ENCODE data around the gene CXCL12.

Gene CXCL12

DNA sequence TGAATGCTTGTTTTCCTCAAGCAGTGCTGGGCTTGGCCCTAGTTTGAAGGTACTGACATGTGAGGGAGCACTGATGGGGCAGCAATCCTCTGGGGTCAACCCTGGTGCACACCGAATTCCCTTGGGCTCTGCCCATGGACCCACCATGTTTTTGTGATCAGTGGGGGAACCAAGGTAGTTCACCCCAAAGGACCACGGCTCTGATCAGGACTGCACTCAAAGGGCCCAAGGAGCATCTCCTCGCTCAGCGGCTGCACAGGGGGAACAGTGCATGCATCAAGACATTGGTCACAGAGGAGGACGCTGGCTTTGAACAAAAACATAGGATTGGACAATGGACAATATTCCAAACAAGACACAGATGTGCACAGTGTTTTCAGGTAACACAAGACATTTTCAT lies 12.7 kb downstream of the CXCL12 start:
- peaks cover 7% of the 10 kb centered on the region for H3K4me1 ChIP-seq (ENCODE audit: low read length)
- no peak for TF ChIP-seq EZH2phosphoT487 (IDR thresholded peaks at IDR 0.05; ENCODE audit: low read depth)
- TF ChIP-seq, protein P1, sequence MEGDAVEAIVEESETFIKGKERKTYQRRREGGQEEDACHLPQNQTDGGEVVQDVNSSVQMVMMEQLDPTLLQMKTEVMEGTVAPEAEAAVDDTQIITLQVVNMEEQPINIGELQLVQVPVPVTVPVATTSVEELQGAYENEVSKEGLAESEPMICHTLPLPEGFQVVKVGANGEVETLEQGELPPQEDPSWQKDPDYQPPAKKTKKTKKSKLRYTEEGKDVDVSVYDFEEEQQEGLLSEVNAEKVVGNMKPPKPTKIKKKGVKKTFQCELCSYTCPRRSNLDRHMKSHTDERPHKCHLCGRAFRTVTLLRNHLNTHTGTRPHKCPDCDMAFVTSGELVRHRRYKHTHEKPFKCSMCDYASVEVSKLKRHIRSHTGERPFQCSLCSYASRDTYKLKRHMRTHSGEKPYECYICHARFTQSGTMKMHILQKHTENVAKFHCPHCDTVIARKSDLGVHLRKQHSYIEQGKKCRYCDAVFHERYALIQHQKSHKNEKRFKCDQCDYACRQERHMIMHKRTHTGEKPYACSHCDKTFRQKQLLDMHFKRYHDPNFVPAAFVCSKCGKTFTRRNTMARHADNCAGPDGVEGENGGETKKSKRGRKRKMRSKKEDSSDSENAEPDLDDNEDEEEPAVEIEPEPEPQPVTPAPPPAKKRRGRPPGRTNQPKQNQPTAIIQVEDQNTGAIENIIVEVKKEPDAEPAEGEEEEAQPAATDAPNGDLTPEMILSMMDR (IDR thresholded peaks at IDR 0.05; ENCODE audit: low read depth, low read length): no peak
- H3K9me3 ChIP-seq (ENCODE audit: insufficient read depth, low read length): no peaks in the 10 kb centered on the region
- H3K36me3 ChIP-seq (replicated peaks; ENCODE audit: low read depth, low read length): no peaks in the 10 kb centered on the region
- H2AFZ ChIP-seq (ENCODE audit: low read depth, low read length): no peak overlapping the region
- no peak overlapping the region for H3K27ac ChIP-seq (ENCODE audit: low read length)
- H3K79me2 ChIP-seq (ENCODE audit: low read length): no peaks in the 10 kb centered on the region
- H3K27me3 ChIP-seq (ENCODE audit: low read depth, low read length): no peaks in the 10 kb centered on the region
- H3K9ac ChIP-seq (ENCODE audit: low read length): no peak overlapping the region
- no peak overlapping the region for H3K4me2 ChIP-seq (ENCODE audit: low read length)
- no peaks in the 10 kb centered on the region for H4K20me1 ChIP-seq (ENCODE audit: insufficient read depth, low read length)
- H3K4me3 ChIP-seq (ENCODE audit: low read length): no peak overlapping the region

DNA sequence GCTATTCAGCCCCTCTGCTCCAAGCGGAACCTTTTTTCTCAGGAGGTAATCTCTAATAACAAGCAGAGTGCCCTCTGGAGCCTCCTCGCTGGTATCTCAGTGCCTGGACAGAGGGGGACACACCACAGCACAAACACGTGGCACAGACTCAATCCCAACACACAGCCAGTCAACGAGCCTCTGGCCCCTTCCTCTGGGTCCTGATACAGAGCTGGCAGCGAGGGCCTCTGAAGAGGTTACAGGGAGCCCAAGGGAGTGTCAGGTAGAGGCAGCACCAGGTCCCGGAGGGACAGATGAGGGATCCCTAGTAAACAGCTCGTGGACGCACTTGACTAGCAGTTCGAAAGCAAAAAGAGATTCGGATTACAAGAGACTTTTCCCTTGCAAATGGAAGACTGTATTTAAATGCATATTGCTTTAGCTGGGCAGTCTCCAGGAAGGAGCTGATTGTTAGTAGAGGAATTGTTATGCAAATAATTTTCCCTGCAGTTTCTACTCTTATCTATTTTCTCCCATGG lies 14.1 kb downstream of the CXCL12 start:
- TF ChIP-seq, protein P1 (IDR thresholded peaks at IDR 0.05; ENCODE audit: low read depth, low read length): peak; percentile 11; the same call in 1 of the 2 replicates
- no peak for TF ChIP-seq EZH2phosphoT487 (IDR thresholded peaks at IDR 0.05; ENCODE audit: low read depth)
- no peak overlapping the region for H3K4me2 ChIP-seq (ENCODE audit: low read length)
- peaks cover 8% of the 10 kb centered on the region for H3K4me1 ChIP-seq (ENCODE audit: low read length)
- H3K4me3 ChIP-seq (ENCODE audit: low read length): no peak overlapping the region
- no peaks in the 10 kb centered on the region for H4K20me1 ChIP-seq (ENCODE audit: insufficient read depth, low read length)
- no peaks in the 10 kb centered on the region for H3K79me2 ChIP-seq (ENCODE audit: low read length)
- H3K9me3 ChIP-seq (ENCODE audit: insufficient read depth, low read length): no peaks in the 10 kb centered on the region
- H3K36me3 ChIP-seq (replicated peaks; ENCODE audit: low read depth, low read length): no peaks in the 10 kb centered on the region
- no peak overlapping the region for H3K27ac ChIP-seq (ENCODE audit: low read length)
- no peaks in the 10 kb centered on the region for H3K27me3 ChIP-seq (ENCODE audit: low read depth, low read length)
- no peak overlapping the region for H2AFZ ChIP-seq (ENCODE audit: low read depth, low read length)
- no peak overlapping the region for H3K9ac ChIP-seq (ENCODE audit: low read length)

DNA sequence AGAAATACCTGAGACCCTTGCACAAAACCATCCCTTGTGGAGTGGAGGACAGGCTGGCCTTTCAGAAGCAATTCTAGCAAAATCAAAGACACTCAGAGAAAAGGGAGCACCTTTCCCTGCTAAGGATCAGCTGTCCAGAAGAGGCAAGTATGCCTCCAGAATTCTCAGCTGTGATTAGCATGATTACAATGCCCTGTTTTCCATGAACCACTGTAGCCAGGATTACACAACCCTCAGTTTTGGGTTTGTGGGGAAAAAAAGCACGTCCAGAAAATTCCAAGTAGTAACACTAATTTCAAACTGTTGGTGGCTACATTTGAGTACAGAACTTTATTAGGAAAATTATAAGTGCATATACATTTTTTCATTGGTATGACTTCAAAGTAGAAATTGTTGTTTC lies 15.0 kb downstream of the CXCL12 start:
- no peak for TF ChIP-seq EZH2phosphoT487 (IDR thresholded peaks at IDR 0.05; ENCODE audit: low read depth)
- TF ChIP-seq, protein P1 (IDR thresholded peaks at IDR 0.05; ENCODE audit: low read depth, low read length): no peak
- no peak overlapping the region for H3K4me2 ChIP-seq (ENCODE audit: low read length)
- H3K27me3 ChIP-seq (ENCODE audit: low read depth, low read length): no peaks in the 10 kb centered on the region
- no peak overlapping the region for H3K9ac ChIP-seq (ENCODE audit: low read length)
- H3K79me2 ChIP-seq (ENCODE audit: low read length): no peaks in the 10 kb centered on the region
- H3K4me1 ChIP-seq (ENCODE audit: low read length): peaks cover 11% of the 10 kb centered on the region
- H3K36me3 ChIP-seq (replicated peaks; ENCODE audit: low read depth, low read length): no peaks in the 10 kb centered on the region
- no peak overlapping the region for H3K4me3 ChIP-seq (ENCODE audit: low read length)
- no peak overlapping the region for H2AFZ ChIP-seq (ENCODE audit: low read depth, low read length)
- no peaks in the 10 kb centered on the region for H3K9me3 ChIP-seq (ENCODE audit: insufficient read depth, low read length)
- no peaks in the 10 kb centered on the region for H4K20me1 ChIP-seq (ENCODE audit: insufficient read depth, low read length)
- no peak overlapping the region for H3K27ac ChIP-seq (ENCODE audit: low read length)

DNA sequence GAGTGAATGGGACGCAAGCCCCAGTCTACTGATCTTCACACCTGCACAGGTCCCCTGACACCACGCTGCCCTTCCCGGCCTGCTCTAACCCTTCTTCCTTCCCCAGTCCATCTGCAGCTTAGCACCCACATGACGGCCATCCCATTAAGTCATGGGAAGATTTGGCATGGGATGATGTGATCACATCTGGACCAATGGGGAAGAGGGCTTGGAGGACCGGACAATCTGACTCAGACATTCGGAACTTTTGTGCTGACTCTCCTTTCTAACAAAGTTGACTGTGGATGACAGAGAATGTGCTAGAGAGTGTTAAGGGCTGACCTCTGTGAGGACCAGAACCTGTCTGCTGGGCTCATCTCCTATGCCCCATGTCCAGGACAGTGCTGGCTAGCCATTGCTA lies 15.6 kb downstream of the CXCL12 start:
- H3K4me2 ChIP-seq (ENCODE audit: low read length): no peak overlapping the region

More for the DNA sequence above, 15.6 kb downstream of the CXCL12 start:
- H3K4me3 ChIP-seq (ENCODE audit: low read length): no peak overlapping the region
- H3K79me2 ChIP-seq (ENCODE audit: low read length): no peaks in the 10 kb centered on the region
- TF ChIP-seq, protein P1 (IDR thresholded peaks at IDR 0.05; ENCODE audit: low read depth, low read length): no peak
- TF ChIP-seq EZH2phosphoT487 (IDR thresholded peaks at IDR 0.05; ENCODE audit: low read depth): no peak
- H2AFZ ChIP-seq (ENCODE audit: low read depth, low read length): no peak overlapping the region
- H3K4me1 ChIP-seq (ENCODE audit: low read length): peaks cover 11% of the 10 kb centered on the region
- no peaks in the 10 kb centered on the region for H3K36me3 ChIP-seq (replicated peaks; ENCODE audit: low read depth, low read length)
- H3K27ac ChIP-seq (ENCODE audit: low read length): no peak overlapping the region
- H3K27me3 ChIP-seq (ENCODE audit: low read depth, low read length): no peaks in the 10 kb centered on the region
- H3K9me3 ChIP-seq (ENCODE audit: insufficient read depth, low read length): no peaks in the 10 kb centered on the region
- H3K9ac ChIP-seq (ENCODE audit: low read length): no peak overlapping the region
- H4K20me1 ChIP-seq (ENCODE audit: insufficient read depth, low read length): no peaks in the 10 kb centered on the region

All from OCI-LY3 (cell line).